SHP77 (cell line): Measurements from ENCODE around the gene SPEF1.
A peak's percentile ranks its signal among the peaks of the same experiment; 100 is the strongest.
"Not testable (repeated sequence)": the region's sequence is repeated elsewhere in the genome, so short reads cannot be mapped to it uniquely, and the experiment has no call there.

Experiments
- DNase-seq, 2 experiments: peaks; one replicate each; lab custom pipeline; 2025; lab: John Stamatoyannopoulos, UW

The SPEF1 gene

GRCh38 chr20:3811467-3812258 is 30.4 kb upstream of the SPEF1 start:
- DNase-seq: peak; percentile 77 to 93

GRCh38 chr20:3808544-3808943 is 27.3 kb upstream of the SPEF1 start:
- no peak for DNase-seq

- no peak for DNase-seq
Observed at GRCh38 chr20:3804781-3805180, 23.5 kb upstream of the SPEF1 start.

GRCh38 chr20:3804254-3804751 is 23.1 kb upstream of the SPEF1 start:
- DNase-seq: no peak

GRCh38 chr20:3803854-3804253 is 22.6 kb upstream of the SPEF1 start:
- DNase-seq: no peak

GRCh38 chr20:3803289-3803688 is 22.0 kb upstream of the SPEF1 start:
- no peak for DNase-seq

- DNase-seq: peak in 1 of 2 experiments; percentile 24
Observed at GRCh38 chr20:3802524-3803239, 21.4 kb upstream of the SPEF1 start.

- DNase-seq: no peak
Observed at GRCh38 chr20:3801846-3802245, 20.6 kb upstream of the SPEF1 start.

- DNase-seq: no peak
Observed at GRCh38 chr20:3801299-3801698, 20.1 kb upstream of the SPEF1 start.

GRCh38 chr20:3800878-3801260 is 19.6 kb upstream of the SPEF1 start:
- DNase-seq: no peak

GRCh38 chr20:3800256-3800877 is 19.1 kb upstream of the SPEF1 start:
- no peak for DNase-seq

- peak; percentile 79 for DNase-seq
Observed at GRCh38 chr20:3798908-3799248, 17.6 kb upstream of the SPEF1 start.

GRCh38 chr20:3798373-3798768 is 17.1 kb upstream of the SPEF1 start:
- no peak for DNase-seq

- no peak for DNase-seq
Observed at GRCh38 chr20:3797592-3798372, 16.5 kb upstream of the SPEF1 start.

GRCh38 chr20:3797226-3797545 is 15.9 kb upstream of the SPEF1 start:
- DNase-seq: no peak

- no peak for DNase-seq
Observed at GRCh38 chr20:3796477-3797225, 15.4 kb upstream of the SPEF1 start.

GRCh38 chr20:3795511-3796468 is 14.5 kb upstream of the SPEF1 start, which contains the start of gene CDC25B:
CDC25B (plus strand) TSS chr20:3796310; CDS start chr20:3796532, 222 bp downstream.
- peak; percentile 96 to 98 for DNase-seq

- no peak for DNase-seq
Observed at GRCh38 chr20:3794701-3795420, 13.6 kb upstream of the SPEF1 start.

- DNase-seq: not testable (repeated sequence)
Observed at GRCh38 chr20:3794168-3794567, 12.9 kb upstream of the SPEF1 start.

GRCh38 chr20:3789201-3789600 is 8.0 kb upstream of the SPEF1 start:
- DNase-seq: not testable (repeated sequence)
